Kidney (tissue), 14 donors: ENCODE measurements around the gene SYTL1. TPM values are rescaled to one million over a fixed set of nuclear protein-coding genes. Genes with fewer than 3 reads are reported as not detected.

ENCODE experiments used
- DNase-seq, 5 donors: peaks; one replicate each; pipeline ENCODE4 v3.0.0-alpha.2; 2013 to 2020
- FAIRE-seq: peaks from 2 replicates; lab custom pipeline; 2012; peaks lifted over from hg19 to GRCh38; lab: Jason Lieb, UNC
- H3K27ac ChIP-seq, 2 donors: one replicate each; pipeline ENCODE4 v1.7.0; 2013; ENCODE audit warnings: low read depth in 2 of 2, low read length in 2 of 2, inconsistent platforms in 1 of 2
- H3K27me3 ChIP-seq: one replicate; pipeline ENCODE4 v1.7.1; 2013; ENCODE audit warnings: low read length, inconsistent platforms; ENCODE audit not compliant: control insufficient read depth, insufficient read depth
- H3K36me3 ChIP-seq, 3 donors: one replicate each; pipeline versions ENCODE4 v1.7.0 to v1.7.1; 2013; ENCODE audit warnings: low read length in 3 of 3, control low read depth in 1 of 3, inconsistent platforms in 1 of 3; ENCODE audit not compliant: insufficient read depth in 3 of 3, control insufficient read depth in 2 of 3
- H3K4me1 ChIP-seq, 3 donors: one replicate each; pipeline versions ENCODE4 v1.7.0 to v1.7.1; 2013; ENCODE audit warnings: low read length in 3 of 3, inconsistent platforms in 1 of 3, low read depth in 1 of 3; ENCODE audit not compliant: control insufficient read depth in 2 of 3, insufficient read depth in 2 of 3
- H3K4me3 ChIP-seq, 3 donors: one replicate each; pipeline versions ENCODE4 v1.7.0 to v1.8.1; 2013; ENCODE audit warnings: low read length in 3 of 3, control low read depth in 1 of 3, inconsistent platforms in 1 of 3
- H3K9ac ChIP-seq, 3 donors: one replicate each; pipeline versions ENCODE4 v1.7.0 to v1.7.1; 2013; ENCODE audit warnings: low read length in 3 of 3, control low read depth in 1 of 3, inconsistent platforms in 1 of 3
- H3K9me3 ChIP-seq, 3 donors: one replicate each; pipeline versions ENCODE4 v1.7.0 to v1.7.1; 2013; ENCODE audit warnings: low read length in 3 of 3, control low read depth in 1 of 3, inconsistent platforms in 1 of 3; ENCODE audit not compliant: control insufficient read depth in 2 of 3, insufficient read depth in 1 of 3
- CTCF ChIP-seq: IDR thresholded peaks from 3 replicates; pipeline ENCODE4 v1.5.1; 2012; ENCODE audit warnings: mild to moderate bottlenecking, moderate library complexity, borderline replicate concordance; ENCODE audit not compliant: insufficient read depth; ENCODE audit errors: extremely low read depth
- intact Hi-C: fragments of 100-400 bp; cut with DNase I; formaldehyde crosslinking; loops from one replicate; pipeline ENCODE4 v1.11.1; 2022
- polyA plus RNA-seq: library from polyadenylated mRNA; stranded (reverse); fragments of 350-450 nt; fragmentation: Illumina TruSeq; extraction: RNeasy Lipid Tissue Mini Kit (QIAGEN cat#74804); gene quantifications from one replicate; pipeline ENCODE4 v1.2.3, GENCODE V29; 2014; ENCODE audit warnings: low read depth, low replicate concordance; ENCODE audit not compliant: insufficient read depth
- total RNA-seq: library from RNA; stranded (reverse); fragmentation: NEBNext Ultra II Directional; extraction: Animal tissue kit (Norgen Biotek cat#: 25700); gene quantifications from one replicate; pipeline ENCODE4 v1.2.1, GENCODE V29; 2021
- donor health status: control.
- donor health status: control.
- donor health status: control.
- donor health status: control.
- donor health status: control.
- donor health status: DM: yes; HTN: yes; CAD: no.
- donor health status: Normal renal cell carcinoma (clear cell type).

Gene SYTL1
- total and polyA plus RNA-seq, 2 donors from 2014 or later: 5.9 to 19.3 TPM

- no peaks in the 10 kb centered on the region for H3K9me3 ChIP-seq
- DNase-seq (peak in 1 of 5 donors; percentile 34), FAIRE-seq (no peak)
- H3K4me3 ChIP-seq: peak overlapping the region; percentile 18 to 57 (median 26)
- intact Hi-C loops: loop anchor here (5.0 kb wide), 1 partner anchor 91 kb away; no protein-coding TSS in a partner anchor
- peaks cover 0 to 16% (median 10%) of the 10 kb centered on the region in 3 donors for H3K4me1 ChIP-seq
- no peaks in the 10 kb centered on the region for H3K36me3 ChIP-seq
- peak overlapping the region in 1 of 2 donors; percentile 37 for H3K27ac ChIP-seq
- no peaks in the 10 kb centered on the region for H3K27me3 ChIP-seq
- H3K9ac ChIP-seq: peak overlapping the region in 2 of 3 donors; percentile 65 to 81
- no peak for TF ChIP-seq CTCF
These were observed 51.2 kb downstream of the SYTL1 start for GRCh38 chr1:27392778-27393635.

- Histone ChIP-seq H3K9ac (no peak overlapping the region), H3K4me3 (no peak overlapping the region), H3K27ac (no peak overlapping the region), H3K27me3 (no peaks in the 10 kb centered on the region), H3K9me3 (no peaks in the 10 kb centered on the region), H3K36me3 (no peaks in the 10 kb centered on the region), H3K4me1 (peaks cover under 1 to 16% (median 10%) of the 10 kb centered on the region in 3 donors)
- intact Hi-C loops: loop anchor here (5.0 kb wide), 1 partner anchor 91 kb away; no protein-coding TSS in a partner anchor
- no peak for TF ChIP-seq CTCF
- no peak for FAIRE-seq
- no peak for DNase-seq
These were observed 51.9 kb downstream of the SYTL1 start for GRCh38 chr1:27393641-27394281.

- no peaks in the 10 kb centered on the region for H3K9me3 ChIP-seq
- H3K9ac ChIP-seq: no peak overlapping the region
- H3K4me1 ChIP-seq: peaks cover 5 to 16% (median 10%) of the 10 kb centered on the region in 3 donors
- no peak for TF ChIP-seq CTCF
- no peaks in the 10 kb centered on the region for H3K36me3 ChIP-seq
- H3K4me3 ChIP-seq: no peak overlapping the region
- intact Hi-C loops: loop anchor here (5.0 kb wide), 1 partner anchor 92 kb away; no protein-coding TSS in a partner anchor
- FAIRE-seq (no peak), DNase-seq (no peak)
- H3K27ac ChIP-seq: no peak overlapping the region
- no peaks in the 10 kb centered on the region for H3K27me3 ChIP-seq
These were observed 52.4 kb downstream of the SYTL1 start for GRCh38 chr1:27394282-27394658.
